ENCODE data around the gene NAV3. TPM values are rescaled to one million over a fixed set of nuclear protein-coding genes. Genes with fewer than 3 reads are reported as not detected.

NAV3 gene
- polyA plus RNA-seq, 1 donor from 2014 or later, result 36.9 TPM

DNA sequence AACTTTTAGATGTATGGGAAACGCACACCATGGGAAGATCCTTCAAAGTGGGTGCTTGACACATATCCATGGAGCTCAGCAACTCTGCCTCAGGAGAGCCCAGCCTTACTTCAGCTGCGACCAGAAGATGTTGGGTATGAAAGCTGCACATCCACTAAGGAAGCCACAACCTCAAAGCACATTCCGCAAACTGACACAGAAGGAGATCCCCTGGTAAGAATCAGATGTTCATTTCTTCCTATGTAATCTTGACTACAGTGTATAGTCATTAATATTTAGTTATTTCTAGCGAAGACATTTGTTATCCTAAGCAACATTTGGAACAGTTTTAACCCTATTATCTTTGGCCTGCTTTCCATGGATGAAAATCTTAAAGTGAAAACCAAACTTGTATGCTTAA is 374.2 kb downstream of the NAV3 start:
- H4K20me1 ChIP-seq (ENCODE audit: insufficient read depth), result no peaks in the 10 kb centered on the region
- no peaks in the 10 kb centered on the region for H3K79me2 ChIP-seq (replicated peaks; ENCODE audit: insufficient read depth, low read length)
- H3K4me3 ChIP-seq (ENCODE audit: low read length), result no peak overlapping the region
- H3F3A ChIP-seq (ENCODE audit: insufficient read depth, low read length, poor library complexity, severe bottlenecking), result no peaks in the 10 kb centered on the region
- no peaks in the 10 kb centered on the region for H3K9me2 ChIP-seq (ENCODE audit: insufficient read depth, low read length)
- TF ChIP-seq RAD21 (conservative IDR thresholded peaks at IDR 0.05) (no peak), CTCF (IDR thresholded peaks at IDR 0.05; ENCODE audit: poor library complexity, severe bottlenecking) (no peak), EZH2 (IDR thresholded peaks at IDR 0.05; ENCODE audit: borderline replicate concordance, insufficient read depth, low read length, poor library complexity, severe bottlenecking) (no peak), TAF1 (IDR thresholded peaks at IDR 0.05; ENCODE audit: low read depth) (no peak)
- no peaks in the 10 kb centered on the region for H3K36me3 ChIP-seq (ENCODE audit: insufficient read depth, low read length)
- no peak overlapping the region for H3K9ac ChIP-seq (ENCODE audit: low read length)
- H3K27ac ChIP-seq (ENCODE audit: low read length), result no peak overlapping the region
- no peak overlapping the region for H2AFZ ChIP-seq (ENCODE audit: low read depth, low read length)
- H3K9me3 ChIP-seq (ENCODE audit: low read length), result no peaks in the 10 kb centered on the region
- H3K4me2 ChIP-seq (ENCODE audit: low read length), result no peak overlapping the region
- no peaks in the 10 kb centered on the region for H3K27me3 ChIP-seq (ENCODE audit: insufficient read depth, low read depth, low read length)

DNA sequence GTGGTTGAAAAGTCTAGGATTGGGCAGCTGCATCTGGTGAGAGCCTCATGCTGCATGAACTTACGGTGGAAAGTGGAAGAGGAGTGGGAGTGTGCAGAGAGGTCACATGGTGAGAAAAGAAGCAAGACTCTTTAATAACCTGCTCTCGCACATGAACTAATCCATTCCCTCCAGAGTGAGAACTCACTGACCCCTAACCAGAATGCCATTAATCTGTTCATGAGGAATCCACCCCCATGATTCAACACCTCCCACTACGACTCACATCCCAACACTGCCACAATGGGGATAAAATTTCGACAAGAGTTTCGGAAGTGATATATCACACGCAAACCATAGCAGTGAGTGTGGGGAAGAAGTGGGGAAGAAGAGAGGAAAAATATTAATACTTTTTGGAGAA is 377.4 kb downstream of the NAV3 start:
- H3K27ac ChIP-seq (ENCODE audit: low read length), result no peak overlapping the region
- H3F3A ChIP-seq (ENCODE audit: insufficient read depth, low read length, poor library complexity, severe bottlenecking), result no peaks in the 10 kb centered on the region
- H3K9ac ChIP-seq (ENCODE audit: low read length), result no peak overlapping the region
- H2AFZ ChIP-seq (ENCODE audit: low read depth, low read length), result no peak overlapping the region
- no peaks in the 10 kb centered on the region for H3K9me3 ChIP-seq (ENCODE audit: low read length)
- no peaks in the 10 kb centered on the region for H3K9me2 ChIP-seq (ENCODE audit: insufficient read depth, low read length)
- H4K20me1 ChIP-seq (ENCODE audit: insufficient read depth), result no peaks in the 10 kb centered on the region
- no peak overlapping the region for H3K4me3 ChIP-seq (ENCODE audit: low read length)
- no peak overlapping the region for H3K4me2 ChIP-seq (ENCODE audit: low read length)
- no peaks in the 10 kb centered on the region for H3K27me3 ChIP-seq (ENCODE audit: insufficient read depth, low read depth, low read length)
- no peak for TF ChIP-seq POLR2AphosphoS5 (IDR thresholded peaks at IDR 0.05)
- no peak for TF ChIP-seq RAD21 (conservative IDR thresholded peaks at IDR 0.05)
- no peak for TF ChIP-seq SMC3 (conservative IDR thresholded peaks at IDR 0.05; ENCODE audit: poor library complexity)
- TF ChIP-seq EP300 (conservative IDR thresholded peaks at IDR 0.05; ENCODE audit: poor library complexity, severe bottlenecking), result no peak
- TF ChIP-seq MXI1 (conservative IDR thresholded peaks at IDR 0.05; ENCODE audit: poor library complexity, severe bottlenecking), result no peak
- TF ChIP-seq CTCF (IDR thresholded peaks at IDR 0.05; ENCODE audit: poor library complexity, severe bottlenecking), result no peak
- TF ChIP-seq TAF1 (IDR thresholded peaks at IDR 0.05; ENCODE audit: low read depth), result no peak
- no peak for TF ChIP-seq REST (IDR thresholded peaks at IDR 0.05; ENCODE audit: borderline replicate concordance)
- no peaks in the 10 kb centered on the region for H3K36me3 ChIP-seq (ENCODE audit: insufficient read depth, low read length)
- no peaks in the 10 kb centered on the region for H3K79me2 ChIP-seq (replicated peaks; ENCODE audit: insufficient read depth, low read length)

All from neural cell (in vitro differentiated cells).